Astrocyte of the cerebellum (primary cell): ENCODE results near the gene PFDN5.
A peak's percentile ranks its signal among the peaks of the same experiment; 100 is the strongest.

Experiments
- DNase-seq: peaks from one replicate; pipeline ENCODE4 v3.0.0-alpha.2; 2011; ENCODE audit warnings: low read depth
- H3K4me3 ChIP-seq: 2 replicates; pipeline ENCODE4 v1.5.1; 2011; ENCODE audit warnings: mild to moderate bottlenecking, low read depth, low read length, moderate library complexity
- CTCF ChIP-seq: IDR thresholded peaks from 2 replicates; pipeline ENCODE4 v1.5.1; 2012; ENCODE audit warnings: low read length, low read depth, moderate library complexity, mild to moderate bottlenecking; ENCODE audit errors: missing control alignments
- in situ Hi-C: cut with HindIII; loops from 2 replicates; pipeline ENCODE4 v1.10.0; 2017; ENCODE audit warnings: low sequenced_read_pairs

PFDN5 gene

GRCh38 chr12:53340398-53340797 is 45.1 kb downstream of the PFDN5 start:
- no peak for DNase-seq
- in situ Hi-C loops: no loop called here
- TF ChIP-seq CTCF: no peak
- H3K4me3 ChIP-seq: no peak overlapping the region

- in situ Hi-C loops: no loop called here
- TF ChIP-seq CTCF: no peak
These were observed 48.1 kb downstream of the PFDN5 start for GRCh38 chr12:53343449-53343848.

GRCh38 chr12:53343969-53344368 is 48.6 kb downstream of the PFDN5 start:
- H3K4me3 ChIP-seq: no peak overlapping the region
- TF ChIP-seq CTCF: no peak
- DNase-seq: no peak
- in situ Hi-C loops: no loop called here

More at GRCh38 chr12:53343449-53343848, 48.1 kb downstream of the PFDN5 start:
- no peak overlapping the region for H3K4me3 ChIP-seq
- no peak for DNase-seq

- no peak for DNase-seq
- no peak for TF ChIP-seq CTCF
- H3K4me3 ChIP-seq: no peak overlapping the region
- in situ Hi-C loops: no loop called here
These were observed 49.1 kb downstream of the PFDN5 start for GRCh38 chr12:53344487-53344823.

- peak; percentile 28 for TF ChIP-seq CTCF
- peak; percentile 44 for DNase-seq
These were observed 49.6 kb downstream of the PFDN5 start for GRCh38 chr12:53344824-53345485.

GRCh38 chr12:53345486-53346188 is 50.3 kb downstream of the PFDN5 start:
- in situ Hi-C loops: loop anchor here (5.0 kb wide), 1 partner anchor 77 kb away; the partner anchor contains the start of gene AMHR2
- TF ChIP-seq CTCF: no peak
- H3K4me3 ChIP-seq: peak overlapping the region; percentile 38
- DNase-seq: no peak

More at GRCh38 chr12:53344824-53345485, 49.6 kb downstream of the PFDN5 start:
- in situ Hi-C loops: loop anchor here (5.0 kb wide), 1 partner anchor 77 kb away; the partner anchor contains the start of gene AMHR2
- H3K4me3 ChIP-seq: peak overlapping the region; percentile 38
